Measurements from ENCODE around the gene TBC1D8.

The TBC1D8 gene

GRCh38 chr2:101045330-101045729 is 105.9 kb downstream of the TBC1D8 start:
- Histone ChIP-seq H4K20me1 (ENCODE audit: control insufficient read depth, insufficient read depth, low read depth, low read length) (no peaks in the 10 kb centered on the region), H3K4me1 (ENCODE audit: control insufficient read depth, low read length) (no peaks in the 10 kb centered on the region), H3K27ac (ENCODE audit: low read depth, low read length) (no peak overlapping the region), H3K4me2 (ENCODE audit: low read length) (no peak overlapping the region), H3K9me2 (replicated peaks; ENCODE audit: control insufficient read depth, low read length) (no peaks in the 10 kb centered on the region), H3K79me2 (ENCODE audit: control insufficient read depth, low read length) (no peaks in the 10 kb centered on the region), H3K27me3 (ENCODE audit: control insufficient read depth, low read length) (0 out of 2 replicates have a peak, but pooled peaks cover 3% of the 10 kb centered on the region), H3F3A (ENCODE audit: control insufficient read depth, insufficient read depth) (no peaks in the 10 kb centered on the region), H3K9me3 (ENCODE audit: control insufficient read depth, insufficient read depth, low read length) (no peaks in the 10 kb centered on the region), H3K36me3 (ENCODE audit: control insufficient read depth, low read length) (no peaks in the 10 kb centered on the region), H3K4me3 (ENCODE audit: low read length) (no peak overlapping the region)
- no peak for TF ChIP-seq EZH2phosphoT487 (IDR thresholded peaks at IDR 0.05; ENCODE audit: borderline replicate concordance, low read length)
- TF ChIP-seq CTCF (IDR thresholded peaks at IDR 0.05; ENCODE audit: low read depth, low read length, poor library complexity, severe bottlenecking) = no peak

- 0 out of 2 replicates have a peak, but pooled peaks cover 3% of the 10 kb centered on the region for H3K27me3 ChIP-seq (ENCODE audit: control insufficient read depth, low read length)
- peaks cover 3% of the 10 kb centered on the region; the same call in 1 of the 2 replicates for H3K4me1 ChIP-seq (ENCODE audit: control insufficient read depth, low read length)
- TF ChIP-seq CTCF (IDR thresholded peaks at IDR 0.05; ENCODE audit: low read depth, low read length, poor library complexity, severe bottlenecking) (no peak), EZH2phosphoT487 (IDR thresholded peaks at IDR 0.05; ENCODE audit: borderline replicate concordance, low read length) (no peak)
- no peaks in the 10 kb centered on the region for H3K9me2 ChIP-seq (replicated peaks; ENCODE audit: control insufficient read depth, low read length)
- no peak overlapping the region for H3K4me3 ChIP-seq (ENCODE audit: low read length)
- H3K4me2 ChIP-seq (ENCODE audit: low read length) = no peak overlapping the region
- no peak overlapping the region for H3K27ac ChIP-seq (ENCODE audit: low read depth, low read length)
- H3K79me2 ChIP-seq (ENCODE audit: control insufficient read depth, low read length) = no peaks in the 10 kb centered on the region
- no peaks in the 10 kb centered on the region for H3K9me3 ChIP-seq (ENCODE audit: control insufficient read depth, insufficient read depth, low read length)
- no peaks in the 10 kb centered on the region for H3K36me3 ChIP-seq (ENCODE audit: control insufficient read depth, low read length)
- H4K20me1 ChIP-seq (ENCODE audit: control insufficient read depth, insufficient read depth, low read depth, low read length) = no peaks in the 10 kb centered on the region
- no peaks in the 10 kb centered on the region for H3F3A ChIP-seq (ENCODE audit: control insufficient read depth, insufficient read depth)
Measured at GRCh38 chr2:101041413-101041812, 109.8 kb downstream of the TBC1D8 start.

- TF ChIP-seq EZH2phosphoT487 (IDR thresholded peaks at IDR 0.05; ENCODE audit: borderline replicate concordance, low read length) (no peak), CTCF (IDR thresholded peaks at IDR 0.05; ENCODE audit: low read depth, low read length, poor library complexity, severe bottlenecking) (no peak)
- Histone ChIP-seq H3K4me3 (ENCODE audit: low read length) (no peak overlapping the region), H3K9me2 (replicated peaks; ENCODE audit: control insufficient read depth, low read length) (no peaks in the 10 kb centered on the region), H3K4me1 (ENCODE audit: control insufficient read depth, low read length) (peaks cover 3% of the 10 kb centered on the region; the same call in 1 of the 2 replicates), H3K9me3 (ENCODE audit: control insufficient read depth, insufficient read depth, low read length) (no peaks in the 10 kb centered on the region), H3F3A (ENCODE audit: control insufficient read depth, insufficient read depth) (no peaks in the 10 kb centered on the region), H3K4me2 (ENCODE audit: low read length) (no peak overlapping the region), H3K79me2 (ENCODE audit: control insufficient read depth, low read length) (no peaks in the 10 kb centered on the region), H4K20me1 (ENCODE audit: control insufficient read depth, insufficient read depth, low read depth, low read length) (no peaks in the 10 kb centered on the region), H3K27ac (ENCODE audit: low read depth, low read length) (no peak overlapping the region), H3K36me3 (ENCODE audit: control insufficient read depth, low read length) (no peaks in the 10 kb centered on the region), H3K27me3 (ENCODE audit: control insufficient read depth, low read length) (0 out of 2 replicates have a peak, but pooled peaks cover 3% of the 10 kb centered on the region)
Measured at GRCh38 chr2:101040761-101041160, 110.4 kb downstream of the TBC1D8 start.

Data from DOHH2 (cell line).